ENCODE data around the gene MOV10L1.
"Not testable (repeated sequence)": the region's sequence is repeated elsewhere in the genome, so short reads cannot be mapped to it uniquely, and the experiment has no call there.

Gene MOV10L1

DNA sequence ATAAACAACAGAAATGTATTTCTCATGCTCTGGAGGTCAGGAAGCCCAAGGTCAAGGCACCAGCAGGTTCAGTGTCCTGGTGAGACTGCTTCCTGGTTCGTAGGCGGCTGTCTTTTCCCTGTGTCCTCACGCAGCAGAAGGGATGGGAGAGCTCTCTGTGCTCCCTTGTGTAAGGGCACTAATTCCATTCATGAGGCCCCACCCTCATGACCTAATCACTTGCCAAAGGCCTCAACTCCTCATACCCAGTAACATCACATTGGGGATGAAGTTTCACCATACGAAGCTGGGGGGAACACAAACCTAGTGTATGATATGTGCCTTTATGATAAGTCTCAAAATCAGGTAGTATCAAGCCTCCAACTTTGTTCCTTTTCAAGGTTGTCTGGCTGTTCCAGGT, 42.1 kb downstream of the MOV10L1 start:
- Histone ChIP-seq H3K4me2 (ENCODE audit: low read depth, low read length) (no peak overlapping the region), H3K79me2 (ENCODE audit: low read length) (no peaks in the 10 kb centered on the region), H2AFZ (ENCODE audit: low read length) (no peak overlapping the region), H3K9ac (ENCODE audit: low read length) (no peak overlapping the region), H3K27ac (ENCODE audit: low read length) (no peak overlapping the region), H3K36me3 (replicated peaks; ENCODE audit: insufficient read depth, low read length) (no peaks in the 10 kb centered on the region), H3K4me1 (ENCODE audit: low read length) (no peaks in the 10 kb centered on the region), H4K20me1 (ENCODE audit: insufficient read depth, low read length) (no peaks in the 10 kb centered on the region), H3K27me3 (replicated peaks; ENCODE audit: insufficient read depth, low read length) (peaks cover 16% of the 10 kb centered on the region; the same call in 1 of the 2 replicates), H3K4me3 (ENCODE audit: low read length) (no peak overlapping the region), H3K9me2 (replicated peaks; ENCODE audit: insufficient read depth, low read length) (no peaks in the 10 kb centered on the region), H3F3A (ENCODE audit: insufficient read depth, low read length) (no peaks in the 10 kb centered on the region), H3K9me3 (replicated peaks; ENCODE audit: insufficient read depth, low read length) (no peaks in the 10 kb centered on the region)
- no peak for DNase-seq
- TF ChIP-seq EZH2phosphoT487 (IDR thresholded peaks at IDR 0.05; ENCODE audit: low read length) (no peak), EZH2 (optimal IDR thresholded peaks at IDR 0.05; ENCODE audit: low read depth, low read length) (no peak)
- TF ChIP-seq, protein P1, sequence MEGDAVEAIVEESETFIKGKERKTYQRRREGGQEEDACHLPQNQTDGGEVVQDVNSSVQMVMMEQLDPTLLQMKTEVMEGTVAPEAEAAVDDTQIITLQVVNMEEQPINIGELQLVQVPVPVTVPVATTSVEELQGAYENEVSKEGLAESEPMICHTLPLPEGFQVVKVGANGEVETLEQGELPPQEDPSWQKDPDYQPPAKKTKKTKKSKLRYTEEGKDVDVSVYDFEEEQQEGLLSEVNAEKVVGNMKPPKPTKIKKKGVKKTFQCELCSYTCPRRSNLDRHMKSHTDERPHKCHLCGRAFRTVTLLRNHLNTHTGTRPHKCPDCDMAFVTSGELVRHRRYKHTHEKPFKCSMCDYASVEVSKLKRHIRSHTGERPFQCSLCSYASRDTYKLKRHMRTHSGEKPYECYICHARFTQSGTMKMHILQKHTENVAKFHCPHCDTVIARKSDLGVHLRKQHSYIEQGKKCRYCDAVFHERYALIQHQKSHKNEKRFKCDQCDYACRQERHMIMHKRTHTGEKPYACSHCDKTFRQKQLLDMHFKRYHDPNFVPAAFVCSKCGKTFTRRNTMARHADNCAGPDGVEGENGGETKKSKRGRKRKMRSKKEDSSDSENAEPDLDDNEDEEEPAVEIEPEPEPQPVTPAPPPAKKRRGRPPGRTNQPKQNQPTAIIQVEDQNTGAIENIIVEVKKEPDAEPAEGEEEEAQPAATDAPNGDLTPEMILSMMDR (IDR thresholded peaks at IDR 0.05; ENCODE audit: low read length), result no peak

DNA sequence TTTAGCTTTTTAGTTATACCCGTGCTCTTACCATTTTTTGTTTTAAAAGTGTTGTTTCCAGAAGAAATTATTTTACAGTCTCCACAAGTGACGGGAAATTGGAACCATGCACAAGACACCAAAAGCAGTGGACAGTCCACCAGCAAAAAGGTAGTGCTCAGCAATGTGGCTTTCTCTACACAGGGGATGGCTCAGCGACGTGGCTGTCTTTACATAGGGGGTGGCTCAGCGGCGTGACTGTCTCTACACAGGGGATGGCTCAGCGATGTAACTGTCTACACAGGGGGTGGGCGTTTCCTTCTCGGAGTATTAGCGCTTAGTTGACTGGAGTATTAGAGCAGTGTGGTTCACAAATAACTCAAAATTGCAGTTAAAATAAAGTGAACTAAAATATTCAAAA, 44.7 kb downstream of the MOV10L1 start:
- Histone ChIP-seq H4K20me1 (ENCODE audit: insufficient read depth, low read length) (no peaks in the 10 kb centered on the region), H3K4me2 (ENCODE audit: low read depth, low read length) (no peak overlapping the region), H3K4me3 (ENCODE audit: low read length) (no peak overlapping the region), H3K9ac (ENCODE audit: low read length) (no peak overlapping the region), H3K79me2 (ENCODE audit: low read length) (no peaks in the 10 kb centered on the region), H3K36me3 (replicated peaks; ENCODE audit: insufficient read depth, low read length) (no peaks in the 10 kb centered on the region), H3K9me3 (replicated peaks; ENCODE audit: insufficient read depth, low read length) (no peaks in the 10 kb centered on the region), H3F3A (ENCODE audit: insufficient read depth, low read length) (peaks cover 5% of the 10 kb centered on the region; the same call in 1 of the 2 replicates), H3K4me1 (ENCODE audit: low read length) (peaks cover 6% of the 10 kb centered on the region; the same call in 1 of the 2 replicates), H2AFZ (ENCODE audit: low read length) (no peak overlapping the region), H3K27me3 (replicated peaks; ENCODE audit: insufficient read depth, low read length) (peaks cover 3% of the 10 kb centered on the region; the same call in 1 of the 2 replicates), H3K9me2 (replicated peaks; ENCODE audit: insufficient read depth, low read length) (no peaks in the 10 kb centered on the region), H3K27ac (ENCODE audit: low read length) (no peak overlapping the region)
- TF ChIP-seq, protein P1 (IDR thresholded peaks at IDR 0.05; ENCODE audit: low read length), result no peak
- TF ChIP-seq EZH2 (optimal IDR thresholded peaks at IDR 0.05; ENCODE audit: low read depth, low read length) (no peak), EZH2phosphoT487 (IDR thresholded peaks at IDR 0.05; ENCODE audit: low read length) (no peak)
- DNase-seq, result no peak

- Histone ChIP-seq H3K4me3 (ENCODE audit: low read length) (no peak overlapping the region), H3F3A (ENCODE audit: insufficient read depth, low read length) (peaks cover 13% of the 10 kb centered on the region; the same call in 1 of the 2 replicates), H3K9ac (ENCODE audit: low read length) (no peak overlapping the region), H3K4me2 (ENCODE audit: low read depth, low read length) (no peak overlapping the region), H3K27ac (ENCODE audit: low read length) (no peak overlapping the region), H3K36me3 (replicated peaks; ENCODE audit: insufficient read depth, low read length) (no peaks in the 10 kb centered on the region), H3K27me3 (replicated peaks; ENCODE audit: insufficient read depth, low read length) (peaks cover 3% of the 10 kb centered on the region; the same call in 1 of the 2 replicates), H3K4me1 (ENCODE audit: low read length) (peaks cover 15% of the 10 kb centered on the region), H3K9me2 (replicated peaks; ENCODE audit: insufficient read depth, low read length) (no peaks in the 10 kb centered on the region), H3K79me2 (ENCODE audit: low read length) (no peaks in the 10 kb centered on the region), H4K20me1 (ENCODE audit: insufficient read depth, low read length) (no peaks in the 10 kb centered on the region), H2AFZ (ENCODE audit: low read length) (no peak overlapping the region), H3K9me3 (replicated peaks; ENCODE audit: insufficient read depth, low read length) (no peaks in the 10 kb centered on the region)
- TF ChIP-seq, protein P1 (IDR thresholded peaks at IDR 0.05; ENCODE audit: low read length), result no peak
- no peak for TF ChIP-seq EZH2phosphoT487 (IDR thresholded peaks at IDR 0.05; ENCODE audit: low read length)
- TF ChIP-seq EZH2 (optimal IDR thresholded peaks at IDR 0.05; ENCODE audit: low read depth, low read length), result no peak
- no peak for DNase-seq
Observed at GRCh38 chr22:50136581-50137015, 46.8 kb downstream of the MOV10L1 start.

- not testable (repeated sequence) for H3K4me3 ChIP-seq (ENCODE audit: low read length); H3K9me2 ChIP-seq (replicated peaks; ENCODE audit: insufficient read depth, low read length); H3K27ac ChIP-seq (ENCODE audit: low read length); H2AFZ ChIP-seq (ENCODE audit: low read length); H3K4me2 ChIP-seq (ENCODE audit: low read depth, low read length); H3K36me3 ChIP-seq (replicated peaks; ENCODE audit: insufficient read depth, low read length); H3K9ac ChIP-seq (ENCODE audit: low read length); H3K27me3 ChIP-seq (replicated peaks; ENCODE audit: insufficient read depth, low read length); H3K9me3 ChIP-seq (replicated peaks; ENCODE audit: insufficient read depth, low read length); H4K20me1 ChIP-seq (ENCODE audit: insufficient read depth, low read length); DNase-seq; H3K79me2 ChIP-seq (ENCODE audit: low read length)
- Histone ChIP-seq H3F3A (ENCODE audit: insufficient read depth, low read length) (peaks cover 13% of the 10 kb centered on the region; the same call in 1 of the 2 replicates), H3K4me1 (ENCODE audit: low read length) (peaks cover 15% of the 10 kb centered on the region)
Observed at GRCh38 chr22:50137277-50137676, 47.5 kb downstream of the MOV10L1 start.

Measured in MM.1S (cell line).